H9 (cell line): Measurements from ENCODE around the gene DCPS. TPM values are rescaled to one million over a fixed set of nuclear protein-coding genes. Genes with fewer than 3 reads are reported as not detected.
A peak's percentile ranks its signal among the peaks of the same experiment; 100 is the strongest.

Experiments used
- DNase-seq: peaks from one replicate; pipeline ENCODE4 v3.0.0-alpha.2; 2017
- H2AFZ ChIP-seq: one replicate; pipeline ENCODE4 v1.6.1; 2013; ENCODE audit warnings: mild to moderate bottlenecking, low read length, control low read depth, moderate library complexity
- H2AK5ac ChIP-seq: 2 replicates; pipeline ENCODE4 v1.6.1; 2013; ENCODE audit warnings: low read length, control low read depth, mixed read lengths; ENCODE audit not compliant: insufficient read length
- H2BK120ac ChIP-seq: one replicate; pipeline ENCODE4 v1.6.1; 2013; ENCODE audit warnings: low read depth, mild to moderate bottlenecking, low read length, control low read depth, inconsistent platforms; ENCODE audit not compliant: poor library complexity, severe bottlenecking
- H2BK12ac ChIP-seq: 2 replicates; pipeline ENCODE4 v1.6.1; 2013; ENCODE audit warnings: low read length, control low read depth, mixed read lengths, low read depth; ENCODE audit not compliant: insufficient read length
- H2BK15ac ChIP-seq: 2 replicates; pipeline ENCODE4 v1.6.1; 2013; ENCODE audit warnings: low read depth, low read length, control low read depth
- H2BK20ac ChIP-seq: one replicate; pipeline ENCODE4 v1.6.1; 2013; ENCODE audit warnings: low read depth, mild to moderate bottlenecking, low read length, control low read depth, inconsistent platforms; ENCODE audit not compliant: poor library complexity, severe bottlenecking
- H2BK5ac ChIP-seq: 2 replicates; pipeline ENCODE4 v1.6.1; 2013; ENCODE audit warnings: low read length, control low read depth, mixed read lengths; ENCODE audit not compliant: insufficient read length
- H3K14ac ChIP-seq: 2 replicates; pipeline ENCODE4 v1.6.1; 2013; ENCODE audit warnings: low read length, control low read depth; ENCODE audit not compliant: insufficient read depth
- H3K18ac ChIP-seq: 2 replicates; pipeline ENCODE4 v1.6.1; 2013; ENCODE audit warnings: low read depth, mild to moderate bottlenecking, mixed read lengths, low read length, control low read depth; ENCODE audit not compliant: insufficient read length
- H3K23ac ChIP-seq: 2 replicates; pipeline ENCODE4 v1.6.1; 2013; ENCODE audit warnings: low read length, control low read depth, mixed read lengths, low read depth; ENCODE audit not compliant: insufficient read length
- H3K23me2 ChIP-seq: 2 replicates; pipeline ENCODE4 v1.6.1; 2013; ENCODE audit warnings: low read depth, mild to moderate bottlenecking, mixed read lengths, low read length, control low read depth; ENCODE audit not compliant: insufficient read length, poor library complexity, severe bottlenecking
- H3K27ac ChIP-seq: 2 replicates; pipeline ENCODE4 v1.5.1; 2013; ENCODE audit warnings: low read length, control low read depth, mixed read lengths, low read depth; ENCODE audit not compliant: insufficient read length
- H3K27me3 ChIP-seq: 2 replicates; pipeline ENCODE4 v1.6.1; 2013; ENCODE audit warnings: low read length, control low read depth, inconsistent platforms; ENCODE audit not compliant: insufficient read depth
- H3K4ac ChIP-seq: 2 replicates; pipeline ENCODE4 v1.6.1; 2013; ENCODE audit warnings: low read depth, mild to moderate bottlenecking, control low read depth, inconsistent platforms, low read length, moderate library complexity
- H3K4me1 ChIP-seq: 2 replicates; pipeline ENCODE4 v1.6.1; 2013; ENCODE audit warnings: low read length, control low read depth, inconsistent platforms; ENCODE audit not compliant: insufficient read depth
- H3K4me2 ChIP-seq: 2 replicates; pipeline ENCODE4 v1.6.1; 2013; ENCODE audit warnings: low read length, control low read depth, mixed read lengths; ENCODE audit not compliant: insufficient read length, insufficient read depth
- H3K56ac ChIP-seq: 2 replicates; pipeline ENCODE4 v1.6.1; 2013; ENCODE audit warnings: low read depth, mild to moderate bottlenecking, mixed read lengths, low read length, control low read depth; ENCODE audit not compliant: insufficient read length
- H3K79me1 ChIP-seq: 2 replicates; pipeline ENCODE4 v1.6.1; 2013; ENCODE audit warnings: low read depth, mild to moderate bottlenecking, moderate library complexity, low read length, control low read depth, inconsistent platforms; ENCODE audit not compliant: insufficient read depth, poor library complexity, severe bottlenecking
- H3K79me2 ChIP-seq: 2 replicates; pipeline ENCODE4 v1.6.1; 2013; ENCODE audit warnings: low read length, control low read depth, inconsistent platforms; ENCODE audit not compliant: insufficient read depth
- H3K9ac ChIP-seq: 2 replicates; pipeline ENCODE4 v1.6.1; 2013; ENCODE audit warnings: low read length, control low read depth, mixed read lengths; ENCODE audit not compliant: insufficient read length; ENCODE audit errors: extremely low read depth
- H3K9me3 ChIP-seq: one replicate; pipeline ENCODE4 v1.6.1; 2013; ENCODE audit warnings: low read depth, low read length, inconsistent platforms; ENCODE audit not compliant: control insufficient read depth
- H3T11ph ChIP-seq: one replicate; pipeline ENCODE4 v1.6.1; 2013; ENCODE audit warnings: mild to moderate bottlenecking, low read length, control low read depth, inconsistent platforms
- H4K20me1 ChIP-seq: one replicate; pipeline ENCODE4 v1.6.1; 2013; ENCODE audit not compliant: control insufficient read depth, insufficient read length, insufficient read depth
- H4K5ac ChIP-seq: 2 replicates; pipeline ENCODE4 v1.6.1; 2013; ENCODE audit warnings: low read depth, mild to moderate bottlenecking, mixed read lengths, low read length, control low read depth; ENCODE audit not compliant: insufficient read length
- H4K8ac ChIP-seq: replicated peaks from 2 replicates; pipeline ENCODE4 v1.6.1; 2013; ENCODE audit warnings: low read length, control low read depth, mixed read lengths, low read depth; ENCODE audit not compliant: insufficient read length
- H4K91ac ChIP-seq: 2 replicates; pipeline ENCODE4 v1.6.1; 2013; ENCODE audit warnings: low read depth, mild to moderate bottlenecking, moderate library complexity, mixed read lengths, low read length, control low read depth; ENCODE audit not compliant: insufficient read length
- H3K27ac Mint-ChIP-seq, 3 experiments: 2 replicates in 2 of 3; 3 replicates in 1 of 3; pipeline ENCODE4 v1.8.0; 2020 to 2021; ENCODE audit warnings: mixed read lengths in 3 of 3, mild to moderate bottlenecking in 1 of 3, moderate library complexity in 1 of 3
- H3K27me3 Mint-ChIP-seq: 2 replicates; pipeline ENCODE4 v1.8.0; 2021; ENCODE audit warnings: low read depth, mild to moderate bottlenecking, moderate library complexity, mixed read lengths
- H3K36me3 Mint-ChIP-seq, 3 experiments: 2 replicates in 2 of 3; 3 replicates in 1 of 3; pipeline ENCODE4 v1.8.0; 2020 to 2021; ENCODE audit warnings: low read depth in 3 of 3, mixed read lengths in 3 of 3; ENCODE audit not compliant: insufficient read depth in 1 of 3
- H3K4me1 Mint-ChIP-seq, 2 experiments: 2 replicates each; pipeline ENCODE4 v1.8.0; 2020; ENCODE audit warnings: mixed read lengths in 2 of 2
- H3K4me3 Mint-ChIP-seq, 2 experiments: 2 replicates in 1 of 2; 3 replicates in 1 of 2; pipeline ENCODE4 v1.8.0; 2020 to 2021; ENCODE audit warnings: mild to moderate bottlenecking in 2 of 2, mixed read lengths in 2 of 2, moderate library complexity in 1 of 2
- H3K9me3 Mint-ChIP-seq, 2 experiments: 2 replicates in 1 of 2; 3 replicates in 1 of 2; pipeline ENCODE4 v1.8.0; 2020; ENCODE audit warnings: mild to moderate bottlenecking in 2 of 2, mixed read lengths in 2 of 2, moderate library complexity in 1 of 2
- CTCF ChIP-seq: fragments of 200-600 bp; sonication (generic); conservative IDR thresholded peaks from 3 replicates; pipeline ENCODE4 v1.8.0; 2021; ENCODE audit warnings: antibody characterized with exemption, mild to moderate bottlenecking
- WGBS: extraction: QIAGEN DNeasy Blood & Tissue Kit; methylation state at CpG from one replicate; pipeline ENCODE4 v1.1.7; 2013; ENCODE audit warnings: missing lambda C conversion rate, low lambda C conversion rate, mixed read lengths; ENCODE audit not compliant: insufficient read length; ENCODE audit errors: extremely low coverage; 5-methylcytosine and 5-hydroxymethylcytosine counted together
- total RNA-seq: library from RNA; stranded (reverse); gene quantifications from 2 replicates; pipeline ENCODE4 v1.2.1, GENCODE V29; 2021

Gene DCPS
- total RNA-seq, 1 experiment from 2014 or later: 27.7 TPM

DNA sequence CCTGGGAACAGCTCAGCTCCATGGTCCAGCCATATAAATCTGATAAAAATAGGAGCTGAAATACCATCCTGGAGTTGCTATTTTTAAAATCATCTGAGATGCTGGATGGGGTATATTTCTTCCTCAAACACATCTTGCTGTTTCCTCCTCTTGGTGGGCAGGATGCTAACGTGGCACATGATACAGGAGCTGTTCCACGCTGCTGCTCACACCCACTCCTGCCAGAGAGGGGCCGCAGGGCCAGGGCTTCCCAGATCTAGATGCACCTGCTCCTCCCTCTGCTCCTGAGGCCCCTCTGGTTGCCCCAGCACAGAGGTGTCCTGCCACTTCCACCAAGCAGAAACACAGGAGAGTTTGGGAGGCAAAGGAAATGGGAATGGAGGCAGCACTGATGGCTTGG is 48.3 kb downstream of the DCPS start:
- no peak overlapping the region for H3K18ac ChIP-seq
- no peaks in the 10 kb centered on the region for H3K9me3 ChIP-seq
- H3K79me2 ChIP-seq: peaks cover 4% of the 10 kb centered on the region; the same call in 1 of the 2 replicates
- H2BK5ac ChIP-seq: no peak overlapping the region
- no peak overlapping the region for H3T11ph ChIP-seq
- peak overlapping the region in 1 of 3 experiments; percentile 73; a peak in 1 of 7 replicates for H3K27ac Mint-ChIP-seq
- H3K9me3 Mint-ChIP-seq: no peaks in the 10 kb centered on the region; a peak in 1 of 5 replicates
- no peak overlapping the region for H3K4me2 ChIP-seq
- no peak overlapping the region for H2BK20ac ChIP-seq
- H3K23me2 ChIP-seq: peaks cover 5% of the 10 kb centered on the region
- H4K5ac ChIP-seq: no peak overlapping the region
- no peak overlapping the region for H2AK5ac ChIP-seq
- H3K9ac ChIP-seq: no peak overlapping the region
- H2BK120ac ChIP-seq: no peak overlapping the region
- no peaks in the 10 kb centered on the region for H4K20me1 ChIP-seq
- peaks cover 42 to 58% of the 10 kb centered on the region in 2 experiments for H3K4me1 Mint-ChIP-seq
- H2BK15ac ChIP-seq: no peak overlapping the region
- H3K27ac ChIP-seq: no peak overlapping the region
- no peak for TF ChIP-seq CTCF
- DNase-seq: no peak
- peaks cover 6% of the 10 kb centered on the region for H3K4me1 ChIP-seq
- no peak overlapping the region for H2BK12ac ChIP-seq
- H4K8ac ChIP-seq: no peak overlapping the region
- H3K4ac ChIP-seq: no peak overlapping the region
- H4K91ac ChIP-seq: no peak overlapping the region
- H3K36me3 Mint-ChIP-seq: peaks cover 7 to 16% (median 15%) of the 10 kb centered on the region in 3 experiments; a peak in 6 of 7 replicates
- no peak overlapping the region for H3K14ac ChIP-seq
- H3K4me3 Mint-ChIP-seq: 0 out of 5 replicates have a peak overlapping the region, but pooled peaks of 1 of the 2 experiments have one; percentile 12
- H3K23ac ChIP-seq: no peak overlapping the region
- H3K27me3 ChIP-seq: no peaks in the 10 kb centered on the region
- H3K56ac ChIP-seq: no peak overlapping the region
- no CpG with 5 or more reads among the region's 3 CpGs for WGBS
- H2AFZ ChIP-seq: no peak overlapping the region
- no peaks in the 10 kb centered on the region for H3K79me1 ChIP-seq
- H3K27me3 Mint-ChIP-seq: no peaks in the 10 kb centered on the region; the same call in 1 of the 2 replicates
